GM21447 (cell line): ENCODE measurements around the gene RSRC2.
"Not testable (repeated sequence)": the region's sequence is repeated elsewhere in the genome, so short reads cannot be mapped to it uniquely, and the experiment has no call there.

Experiments used
- ATAC-seq: cut with Tn5 transposase; IDR thresholded peaks from one replicate; pipeline ENCODE4 v1.9.1; 2021; ENCODE audit not compliant: unreplicated experiment

Gene RSRC2

GRCh38 chr12:122519418-122519817, 7.3 kb downstream of the RSRC2 start:
- no peak for ATAC-seq

- no peak for ATAC-seq
Observed at GRCh38 chr12:122518908-122519307, 7.8 kb downstream of the RSRC2 start.

- no peak for ATAC-seq
Observed at GRCh38 chr12:122517877-122518276, 8.9 kb downstream of the RSRC2 start.

GRCh38 chr12:122516544-122517361, 10.0 kb downstream of the RSRC2 start:
- no peak for ATAC-seq

- no peak for ATAC-seq
Observed at GRCh38 chr12:122515275-122515674, 11.5 kb downstream of the RSRC2 start.

DNA sequence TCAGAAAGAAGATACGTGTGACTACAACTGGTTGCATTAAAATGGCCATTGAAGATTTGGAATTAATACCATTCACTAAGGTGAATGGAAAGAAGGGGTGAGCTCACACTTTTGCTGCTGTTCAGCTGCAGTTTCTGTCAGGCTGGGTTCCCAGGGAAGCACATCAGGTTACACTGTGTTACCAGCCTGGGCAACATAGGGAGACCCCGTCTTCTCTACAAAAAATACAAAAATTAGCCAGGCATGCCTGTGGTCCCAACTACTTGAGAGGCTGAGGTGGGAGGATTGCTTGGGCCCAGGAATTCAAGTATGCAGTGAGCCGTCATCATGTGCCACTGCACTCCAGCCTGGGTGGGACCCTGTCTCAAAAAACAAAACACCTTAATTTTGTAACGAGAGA, 13.1 kb downstream of the RSRC2 start:
- no peak for ATAC-seq

GRCh38 chr12:122513028-122513427, 13.7 kb downstream of the RSRC2 start:
- ATAC-seq: not testable (repeated sequence)

GRCh38 chr12:122508163-122508562, 18.6 kb downstream of the RSRC2 start:
- ATAC-seq: no peak

DNA sequence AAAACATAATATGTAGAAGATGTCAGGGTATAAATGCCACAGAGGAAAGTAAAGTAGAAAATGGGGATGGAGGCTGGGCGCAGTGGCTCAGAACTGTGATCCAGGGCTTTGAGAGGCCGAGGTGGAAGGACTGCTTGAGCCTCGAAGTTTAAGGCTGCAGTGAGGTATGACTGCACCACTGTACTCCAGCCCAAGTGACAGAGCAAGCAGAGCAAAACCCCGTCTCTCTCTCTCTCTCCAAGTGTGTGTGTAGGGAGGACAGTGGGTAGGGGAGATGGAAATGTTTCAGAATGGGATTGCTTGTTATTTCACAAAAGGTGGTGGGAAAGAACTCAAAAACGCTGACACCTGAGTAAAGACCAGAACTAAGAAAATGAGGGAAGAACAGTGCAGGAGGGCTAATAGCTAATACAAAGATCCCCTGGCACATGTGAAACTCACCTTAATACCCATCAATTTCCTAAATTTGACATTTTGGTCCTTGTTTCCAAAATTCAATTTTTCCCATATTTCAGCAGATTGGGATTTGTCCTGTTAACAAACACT, 20.3 kb downstream of the RSRC2 start:
- no peak for ATAC-seq

DNA sequence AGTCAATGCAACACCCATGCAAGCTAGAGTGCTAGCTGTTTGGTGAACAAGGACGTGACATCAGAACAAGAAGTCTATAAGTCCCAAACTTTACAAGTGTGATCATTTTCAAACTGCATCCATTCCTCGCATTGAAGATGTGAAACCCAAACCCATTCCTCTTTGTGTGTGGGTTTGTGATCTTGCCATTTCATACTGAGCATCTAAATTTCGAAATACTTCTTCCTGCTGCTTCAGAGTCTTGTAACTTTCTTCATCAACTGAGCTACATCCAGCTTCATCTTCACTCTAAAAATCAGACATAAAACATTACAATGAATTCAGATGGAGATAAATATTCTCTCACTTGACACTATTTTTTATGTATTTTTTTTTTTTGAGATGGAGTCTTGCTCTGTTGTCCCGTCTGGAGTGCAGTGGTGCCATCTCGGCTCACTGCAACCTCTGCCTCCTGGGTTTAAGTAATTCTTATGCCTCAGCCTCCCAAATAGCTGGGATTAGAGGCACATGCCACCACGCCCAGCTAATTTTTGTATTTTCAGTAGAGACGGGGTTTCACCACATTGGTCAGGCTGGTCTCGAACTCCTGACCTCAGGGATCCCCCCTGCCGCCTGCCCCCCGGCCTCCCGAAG, 21.2 kb downstream of the RSRC2 start:
- ATAC-seq: no peak

DNA sequence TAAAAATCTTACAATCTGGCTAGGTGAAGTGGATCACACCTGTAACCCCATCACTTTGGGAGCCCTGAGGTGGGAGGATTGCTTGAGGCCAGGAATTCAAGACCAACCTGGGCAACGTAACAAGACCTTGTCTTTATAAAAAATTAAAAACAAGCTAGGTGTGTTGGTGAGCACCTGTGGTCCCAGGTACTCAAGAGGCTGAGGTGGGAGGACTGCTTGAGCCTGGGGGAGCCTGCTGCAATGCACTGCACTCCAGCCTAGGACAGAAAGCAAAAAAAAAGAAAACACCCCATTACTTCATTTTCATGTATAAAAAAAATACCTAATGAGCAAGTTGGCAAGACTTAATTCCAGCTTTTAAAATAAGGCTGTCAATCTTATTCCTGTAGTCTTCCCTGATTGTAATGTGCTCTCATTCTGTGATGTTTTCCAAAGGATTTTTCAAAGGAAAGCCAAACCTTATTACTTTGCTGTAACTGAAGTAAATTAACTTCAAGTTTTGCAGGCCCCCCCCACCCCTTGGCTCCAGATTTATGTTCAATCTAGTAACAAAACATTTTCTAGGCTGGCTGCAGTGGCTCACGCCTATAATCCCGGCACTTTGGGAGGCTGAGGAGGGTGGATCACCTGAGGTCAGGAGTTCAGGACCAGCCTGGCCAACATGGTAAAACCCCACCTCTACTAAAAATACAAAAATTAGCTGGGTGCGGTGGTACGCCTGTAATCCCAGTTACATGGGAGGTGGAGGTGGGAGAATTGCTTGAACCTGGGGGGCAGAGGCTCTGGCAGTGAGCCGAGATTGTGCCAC, 22.7 kb downstream of the RSRC2 start:
- ATAC-seq: no peak

DNA sequence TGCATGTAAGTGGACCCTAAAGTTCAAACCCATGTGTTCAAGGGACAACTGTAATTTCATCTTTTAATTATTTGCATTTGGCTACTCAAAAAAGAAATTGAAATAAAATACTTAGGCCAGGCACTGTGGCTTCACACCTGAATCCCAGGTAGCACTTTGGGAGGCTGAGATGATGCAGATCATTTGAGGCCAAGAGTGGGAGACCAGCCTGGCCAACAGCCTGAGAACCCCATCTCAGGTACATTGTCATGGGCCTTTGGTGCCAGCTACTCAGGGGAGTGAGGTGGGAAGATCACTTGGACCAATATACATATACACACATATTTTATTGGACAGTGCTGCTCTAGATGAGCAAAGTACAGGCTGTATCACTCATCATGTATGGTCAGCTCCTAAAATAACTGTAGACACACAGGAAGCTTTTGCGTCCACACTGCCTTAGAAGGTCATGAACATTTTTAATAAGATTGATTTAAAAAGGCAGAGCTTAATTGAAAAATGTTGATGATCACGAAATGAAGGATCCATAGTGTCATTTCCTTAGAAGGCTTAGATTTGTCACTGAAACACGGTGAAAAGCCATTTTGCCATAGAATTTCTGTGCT, 23.5 kb downstream of the RSRC2 start:
- no peak for ATAC-seq

DNA sequence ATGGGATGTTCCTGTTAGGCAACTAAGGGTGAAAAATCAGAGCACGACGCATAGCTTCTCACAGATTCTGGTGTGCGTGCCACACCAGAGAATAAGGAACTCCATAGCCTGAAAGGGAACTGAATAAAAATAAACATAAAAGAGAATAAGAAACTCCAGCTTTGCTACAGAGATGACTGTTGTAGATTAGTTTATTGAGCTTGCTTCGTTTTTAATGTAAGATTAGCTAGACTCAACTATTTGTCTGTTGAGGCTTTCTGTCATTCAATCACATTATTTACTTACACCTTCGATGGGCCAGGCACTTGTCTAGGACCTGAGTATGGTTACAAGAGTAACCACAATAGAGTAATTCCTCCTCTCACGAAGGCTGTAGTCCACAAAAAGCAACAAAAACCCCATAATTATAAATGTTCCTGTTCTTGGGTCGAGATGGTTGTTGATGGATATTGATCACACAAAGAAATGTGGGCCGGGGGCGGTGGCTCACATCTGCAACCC, 25.2 kb downstream of the RSRC2 start:
- no peak for ATAC-seq

GRCh38 chr12:122500685-122501488, 25.8 kb downstream of the RSRC2 start, which contains the start of gene ZCCHC8:
Gene ZCCHC8 (minus strand): TSS chr12:122500932. CDS start chr12:122500840, 92 bp downstream.
- peak; percentile 87 for ATAC-seq

GRCh38 chr12:122499991-122500684, 26.6 kb downstream of the RSRC2 start:
- ATAC-seq: peak; percentile 18

GRCh38 chr12:122495258-122495657, 31.5 kb downstream of the RSRC2 start:
- no peak for ATAC-seq

DNA sequence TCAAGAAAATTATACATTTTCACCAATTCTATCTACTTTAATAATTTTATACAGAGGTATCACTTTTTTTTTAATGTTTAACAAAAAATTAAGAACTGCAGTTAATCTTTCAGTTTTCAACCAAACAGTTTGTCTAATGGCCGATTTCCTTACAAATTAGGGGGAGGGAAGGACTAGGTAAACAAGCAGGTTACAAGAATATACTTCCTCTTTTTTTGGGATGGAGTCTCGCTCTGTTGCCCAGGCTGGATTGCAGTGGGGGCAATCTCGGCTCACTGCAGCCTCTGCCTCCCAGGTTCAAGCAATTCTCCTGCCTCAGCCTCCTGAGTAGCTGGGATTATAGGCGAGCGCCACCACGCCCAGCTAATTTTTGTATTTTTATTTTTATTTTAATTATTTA, 33.5 kb downstream of the RSRC2 start:
- ATAC-seq: not testable (repeated sequence)

DNA sequence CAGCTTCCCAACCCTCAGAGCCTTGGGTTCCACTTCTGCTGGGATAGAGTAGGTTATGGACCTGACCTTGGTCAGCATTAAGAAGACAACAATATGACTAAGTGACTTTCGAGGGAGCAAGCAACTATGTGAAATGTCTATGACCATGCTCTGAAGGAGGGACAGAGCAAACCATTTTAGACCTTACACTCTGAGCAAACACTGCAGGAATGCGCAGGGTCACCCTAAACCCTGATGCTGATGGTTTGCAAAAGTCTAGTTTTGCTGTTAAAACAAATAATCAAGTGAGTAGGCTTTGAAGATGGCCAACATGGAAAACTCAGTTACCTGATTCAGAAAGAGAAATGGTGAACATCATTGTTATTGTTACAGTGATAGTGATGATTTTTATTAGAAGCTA, 34.7 kb downstream of the RSRC2 start:
- no peak for ATAC-seq

GRCh38 chr12:122489038-122489437, 37.7 kb downstream of the RSRC2 start:
- no peak for ATAC-seq
